GM18519 (cell line): ENCODE measurements around the gene MRTFA.

Experiments
- ATAC-seq: cut with Tn5 transposase; IDR thresholded peaks from one replicate; pipeline ENCODE4 v1.9.1; 2021; ENCODE audit warnings: mild to moderate bottlenecking, moderate library complexity; ENCODE audit not compliant: unreplicated experiment, low FRiP score

Gene MRTFA

DNA sequence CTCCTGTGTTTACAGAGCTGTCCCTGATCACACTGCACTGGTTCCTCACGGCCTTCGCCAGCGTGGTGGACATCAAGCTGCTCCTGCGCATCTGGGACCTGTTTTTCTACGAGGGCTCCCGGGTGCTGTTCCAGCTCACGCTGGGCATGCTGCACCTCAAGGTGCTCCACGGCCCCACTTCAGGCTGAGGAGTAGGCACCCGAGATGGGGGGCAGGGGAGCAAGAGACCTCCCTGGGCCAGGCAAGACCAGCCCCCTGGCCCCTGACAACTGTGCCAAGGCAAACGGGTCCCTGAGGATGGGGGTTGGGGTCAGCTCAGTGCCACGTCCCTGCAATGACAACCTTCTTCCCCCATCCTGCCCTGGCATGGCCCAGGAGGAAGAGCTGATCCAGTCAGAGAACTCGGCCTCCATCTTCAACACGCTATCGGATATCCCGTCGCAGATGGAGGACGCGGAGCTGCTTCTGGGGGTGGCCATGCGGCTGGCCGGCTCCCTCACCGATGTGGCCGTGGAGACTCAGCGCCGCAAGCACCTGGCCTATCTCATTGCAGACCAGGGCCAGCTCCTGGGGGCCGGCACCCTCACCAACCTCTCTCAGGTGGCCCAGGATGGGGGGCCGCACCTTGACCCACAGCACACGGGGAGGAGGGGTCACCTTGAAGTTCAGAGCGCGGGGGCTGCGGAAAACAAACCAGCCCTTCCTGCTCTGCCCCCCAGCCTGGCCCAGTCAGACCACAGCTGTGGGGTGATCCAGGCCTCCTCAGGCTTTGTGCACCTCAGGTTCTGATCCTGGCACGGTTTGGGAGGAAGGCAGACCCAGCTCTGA is 230.2 kb downstream of the MRTFA start:
- ATAC-seq: no peak

DNA sequence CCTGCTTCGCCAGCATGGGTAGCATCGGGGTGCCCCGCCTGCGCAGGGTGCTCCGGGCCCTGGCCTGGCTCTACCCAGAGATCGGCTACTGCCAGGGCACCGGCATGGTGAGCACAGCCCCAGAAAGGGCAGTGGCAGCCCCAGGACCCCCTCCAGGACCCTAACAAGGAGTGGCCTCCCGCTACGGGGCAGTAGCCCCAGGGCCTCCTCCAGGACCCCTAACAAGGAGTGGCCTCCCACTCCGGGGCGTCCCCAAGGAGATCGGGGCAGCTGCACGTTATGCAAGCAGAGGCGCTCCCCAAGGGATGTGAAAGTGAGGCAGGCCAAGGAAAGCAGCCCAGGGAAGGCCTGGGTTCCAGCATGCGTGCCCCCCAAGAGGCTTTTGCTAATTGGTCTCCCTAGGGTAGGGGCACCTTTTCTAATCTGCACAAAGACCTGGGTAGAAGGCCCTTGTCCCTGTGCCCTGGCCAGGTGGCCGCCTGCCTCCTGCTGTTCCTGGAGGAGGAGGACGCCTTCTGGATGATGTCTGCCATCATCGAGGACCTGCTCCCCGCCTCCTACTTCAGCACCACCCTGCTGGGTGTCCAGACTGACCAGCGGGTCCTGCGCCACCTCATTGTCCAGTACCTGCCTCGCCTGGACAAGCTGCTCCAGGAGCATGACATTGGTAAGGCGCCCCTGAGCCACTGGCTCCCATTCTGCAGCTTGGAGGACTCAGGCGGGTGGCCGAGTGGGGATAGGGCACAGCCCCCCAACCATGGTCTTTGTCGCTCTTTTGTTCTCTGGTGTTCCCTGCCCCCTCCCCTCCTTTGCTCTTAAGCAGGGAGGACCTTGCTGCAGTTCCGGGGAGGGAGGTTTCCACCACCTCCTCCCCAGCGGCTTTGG is 231.1 kb downstream of the MRTFA start:
- ATAC-seq: no peak

DNA sequence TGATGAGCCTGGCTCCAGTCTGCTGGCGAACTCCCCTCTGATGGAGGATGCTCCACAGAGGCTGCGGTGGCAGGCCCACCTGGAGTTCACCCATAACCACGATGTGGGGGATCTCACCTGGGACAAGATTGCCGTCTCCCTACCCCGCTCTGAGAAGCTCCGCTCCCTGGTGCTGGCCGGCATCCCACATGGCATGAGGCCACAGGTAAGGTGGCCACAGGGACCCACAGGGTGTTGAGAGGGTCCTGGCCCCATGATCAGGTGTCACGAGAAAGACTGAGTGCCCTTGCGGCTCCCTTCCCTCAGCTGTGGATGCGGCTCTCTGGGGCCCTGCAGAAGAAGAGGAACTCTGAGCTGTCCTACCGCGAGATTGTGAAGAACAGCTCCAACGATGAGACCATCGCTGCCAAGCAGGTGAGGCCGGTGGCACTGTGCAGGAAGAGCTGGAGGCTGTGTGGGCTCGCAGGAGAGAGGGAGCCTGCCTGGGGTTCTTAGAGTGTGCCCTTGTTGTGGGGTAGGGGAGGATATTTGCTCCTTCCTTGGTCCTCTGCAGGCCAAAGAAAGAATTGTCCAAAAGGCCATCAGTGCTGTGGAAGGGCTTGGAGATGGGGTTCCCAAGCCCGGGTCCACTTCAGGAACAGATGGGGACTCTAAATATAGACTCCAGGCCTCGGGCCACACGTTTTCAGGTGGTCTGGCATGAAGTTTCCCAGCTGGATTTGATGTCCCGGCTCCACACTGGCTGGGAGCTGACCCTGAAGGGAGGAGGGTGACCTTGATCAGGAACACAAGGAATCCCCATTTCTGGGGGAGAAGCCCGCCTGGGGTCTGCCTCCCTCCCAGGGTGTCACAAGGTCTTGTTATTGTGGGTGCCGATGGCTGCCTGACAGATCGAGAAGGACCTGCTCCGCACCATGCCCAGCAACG is 232.0 kb downstream of the MRTFA start:
- no peak for ATAC-seq

DNA sequence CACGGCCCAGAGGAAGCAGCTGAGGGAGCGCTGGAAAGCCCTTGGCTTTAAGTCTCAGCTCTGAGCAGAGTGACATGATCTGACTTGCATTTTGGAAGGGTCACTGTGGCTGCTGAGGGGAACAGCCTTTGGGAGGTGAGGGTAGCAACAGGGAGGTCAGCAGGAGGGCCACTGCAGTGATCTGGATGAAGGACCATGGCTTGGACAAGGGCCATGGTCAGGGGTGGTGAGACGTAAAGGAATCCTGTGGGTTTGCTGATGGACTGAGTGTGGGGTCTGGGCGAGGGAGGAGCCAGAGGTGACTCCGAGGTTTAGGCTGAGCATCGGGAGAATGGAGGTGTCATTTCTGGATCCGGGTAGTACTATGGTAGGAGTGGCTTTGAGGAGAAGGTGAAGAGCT is 232.9 kb downstream of the MRTFA start:
- no peak for ATAC-seq

DNA sequence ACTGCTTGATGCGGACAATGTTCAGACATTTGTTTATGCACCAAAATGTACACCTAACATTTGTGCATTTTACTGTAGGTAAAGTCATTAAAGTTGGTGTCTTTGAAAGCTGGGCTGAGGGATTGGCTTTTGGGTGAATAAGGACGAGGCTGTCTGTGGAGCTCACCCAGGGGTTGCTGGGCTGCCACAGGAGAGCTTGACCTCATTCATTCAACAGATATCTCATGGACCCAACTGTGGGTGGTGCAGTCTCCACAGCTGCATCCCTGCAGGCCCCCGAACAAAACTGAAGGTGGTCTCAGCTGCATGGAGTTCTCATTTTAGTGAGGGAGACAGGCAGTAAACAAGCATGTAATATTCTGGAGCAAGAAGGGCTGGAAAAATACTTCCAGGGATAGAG is 233.4 kb downstream of the MRTFA start:
- ATAC-seq: no peak

DNA sequence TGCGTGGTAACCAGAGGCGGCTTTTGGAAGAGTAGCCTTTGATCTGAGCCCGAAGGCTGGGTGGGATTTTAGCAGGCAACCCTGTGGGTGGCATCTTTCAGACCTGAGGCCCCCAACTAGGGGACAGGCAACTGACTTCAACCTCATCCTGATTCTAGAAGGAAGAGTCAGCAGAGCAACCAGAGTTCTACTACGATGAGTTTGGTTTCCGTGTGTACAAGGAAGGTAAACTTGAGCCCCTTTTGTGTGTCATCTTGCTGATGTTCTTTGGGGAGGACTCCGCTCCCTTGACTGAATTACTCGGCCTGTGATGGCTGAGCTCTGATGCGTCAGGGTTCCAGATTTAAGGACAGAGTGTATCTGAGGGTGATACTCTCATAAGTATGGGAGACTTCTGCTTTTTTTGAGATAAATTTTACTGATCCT is 234.5 kb downstream of the MRTFA start:
- no peak for ATAC-seq

DNA sequence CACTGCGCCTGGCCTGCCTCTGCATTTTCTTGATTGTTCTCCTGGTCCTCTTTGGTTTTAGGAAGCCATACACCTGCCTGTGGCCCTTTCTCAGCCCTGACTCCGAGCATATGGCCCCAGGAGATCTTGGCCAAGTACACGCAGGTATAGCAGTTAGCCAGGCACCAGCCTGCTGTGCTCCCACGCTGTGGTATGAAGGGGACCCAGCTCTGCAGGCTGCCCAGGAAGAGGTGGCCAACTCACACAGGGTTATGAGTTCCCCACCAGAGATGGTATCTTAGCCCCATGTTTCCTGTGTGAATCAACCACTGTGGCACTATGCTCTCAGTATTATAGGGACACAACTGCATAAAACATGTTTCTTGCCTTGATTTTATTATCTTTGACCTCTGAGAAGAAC is 235.0 kb downstream of the MRTFA start:
- no peak for ATAC-seq

DNA sequence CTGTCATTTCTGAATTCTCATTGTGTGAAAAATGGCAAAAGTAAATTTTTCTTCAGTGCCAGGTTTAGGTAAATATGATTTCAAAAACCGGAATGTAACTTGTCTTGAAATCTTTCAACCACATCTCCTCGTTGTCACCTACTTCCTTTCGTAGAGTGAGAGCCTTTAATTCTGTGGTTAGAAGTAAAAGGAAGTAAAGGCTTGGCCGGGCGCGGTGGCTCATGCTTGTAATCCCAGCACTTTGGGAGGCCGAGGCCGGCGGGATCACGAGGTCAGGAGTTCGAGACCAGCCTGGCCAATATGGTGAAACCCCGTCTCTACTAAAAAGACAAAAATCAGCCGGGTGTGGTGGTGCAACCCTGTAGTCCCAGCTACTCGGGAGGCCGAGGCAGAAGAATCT is 236.4 kb downstream of the MRTFA start:
- ATAC-seq: no peak

DNA sequence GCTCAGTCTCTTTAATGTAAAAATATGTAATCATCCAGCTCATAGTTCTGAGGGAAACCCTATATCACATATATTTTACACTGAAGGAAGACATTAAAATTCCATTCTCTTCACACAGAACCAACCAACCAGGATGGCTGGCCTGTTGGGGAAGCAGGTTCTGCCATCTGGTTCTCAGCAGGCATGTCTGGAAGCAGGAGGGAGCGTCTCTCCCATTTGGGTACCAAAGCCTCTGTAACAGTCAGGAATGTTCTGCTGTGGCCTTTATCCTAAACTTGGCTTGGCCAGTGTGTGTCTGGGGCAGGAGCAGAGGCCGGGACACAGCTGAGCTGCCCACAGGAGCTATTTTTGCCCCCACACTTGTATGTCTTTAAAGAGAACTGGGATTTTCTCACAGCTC is 236.9 kb downstream of the MRTFA start:
- ATAC-seq: no peak

DNA sequence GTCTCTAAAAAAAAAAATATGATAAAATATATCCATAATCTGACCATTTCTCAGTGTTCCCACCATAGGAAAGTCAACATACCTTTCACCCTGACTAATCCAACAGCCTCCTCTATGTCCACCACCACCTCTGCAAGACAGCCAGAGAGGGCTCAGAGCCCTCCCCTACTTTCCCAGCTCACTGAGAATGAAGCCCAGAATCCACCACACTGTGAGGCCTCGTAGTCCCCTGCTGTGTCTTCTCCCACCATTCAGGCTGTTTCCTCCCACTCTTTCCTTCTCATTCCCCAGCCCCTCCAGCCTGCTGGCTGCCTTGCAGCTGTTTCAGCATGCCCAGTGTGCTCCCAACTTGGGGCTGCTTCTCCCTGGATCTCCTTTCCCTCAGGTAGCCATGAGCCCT is 239.1 kb downstream of the MRTFA start:
- ATAC-seq: no peak

DNA sequence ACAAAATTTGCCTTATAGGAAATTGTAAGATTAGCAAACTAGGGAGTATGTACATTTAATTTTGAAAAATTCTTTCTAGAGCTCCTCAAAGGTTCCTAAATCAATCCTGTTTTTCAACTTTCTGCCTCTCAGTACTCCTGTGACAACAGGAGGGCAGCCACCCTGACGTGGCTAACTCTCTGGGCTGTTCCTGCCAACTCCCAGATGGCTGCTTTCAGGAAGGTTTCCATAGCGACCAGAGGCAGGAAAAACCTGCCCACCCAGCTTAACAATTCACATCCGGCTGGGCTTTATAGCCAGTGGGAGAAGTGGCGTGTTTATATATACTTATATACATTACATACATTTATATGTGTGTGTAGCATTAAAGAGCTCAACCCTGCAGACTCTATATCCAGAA is 239.6 kb downstream of the MRTFA start:
- no peak for ATAC-seq

DNA sequence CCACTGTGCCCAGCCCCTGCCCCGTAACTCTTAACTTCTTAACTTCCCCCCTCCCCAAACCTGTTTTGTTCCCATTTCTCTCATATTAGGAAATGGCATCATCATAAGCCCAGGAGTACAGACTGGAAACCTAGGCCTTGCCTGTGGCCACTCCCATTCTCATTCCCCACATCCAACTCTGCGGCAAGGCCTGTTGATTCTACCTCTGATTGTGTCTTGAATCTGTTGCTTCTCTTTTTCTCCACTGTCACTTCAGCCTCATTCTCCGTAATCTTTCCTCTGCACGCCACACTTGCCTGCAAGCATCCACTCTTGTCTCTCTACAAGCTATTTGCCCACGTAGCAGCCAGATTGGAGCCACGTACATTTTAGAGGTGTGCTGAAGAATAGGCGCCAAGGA is 240.9 kb downstream of the MRTFA start:
- ATAC-seq: no peak

DNA sequence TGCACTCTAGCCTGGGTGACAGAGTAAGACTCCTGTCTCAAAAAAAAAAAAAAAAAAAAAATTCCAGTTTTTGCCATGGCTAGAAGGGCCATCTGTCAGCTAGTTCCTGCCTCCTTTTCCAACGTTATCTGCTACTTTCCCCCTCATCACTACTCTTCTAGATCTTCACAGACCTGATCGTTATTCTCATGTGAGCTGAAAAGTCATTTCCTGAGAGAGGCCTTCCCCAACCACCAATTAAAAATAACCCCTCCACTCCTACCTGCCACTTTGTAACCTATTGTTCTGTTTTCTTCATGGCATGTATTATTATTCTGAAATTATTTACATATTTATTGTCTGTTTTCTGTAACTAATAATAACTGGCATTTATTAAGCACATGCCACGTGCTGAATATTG is 241.9 kb downstream of the MRTFA start:
- ATAC-seq: no peak

DNA sequence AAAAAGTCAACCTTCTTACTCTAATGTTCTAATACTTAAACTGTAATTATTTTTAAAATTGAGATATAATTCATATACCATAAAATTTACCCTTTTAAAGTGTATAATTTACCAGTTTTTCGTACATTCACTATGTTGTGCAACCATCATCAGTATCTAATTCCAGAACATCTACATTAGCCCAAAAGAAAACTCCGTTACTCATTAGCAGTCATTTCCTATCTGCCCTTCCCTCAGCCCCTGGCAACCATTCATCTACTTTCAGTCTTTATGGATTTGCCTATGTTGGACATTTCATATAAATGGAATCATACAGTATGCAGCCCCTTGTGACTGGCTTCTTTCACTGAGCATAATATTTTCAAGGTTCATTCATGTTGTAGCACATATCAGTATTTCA is 243.9 kb downstream of the MRTFA start:
- ATAC-seq: no peak

DNA sequence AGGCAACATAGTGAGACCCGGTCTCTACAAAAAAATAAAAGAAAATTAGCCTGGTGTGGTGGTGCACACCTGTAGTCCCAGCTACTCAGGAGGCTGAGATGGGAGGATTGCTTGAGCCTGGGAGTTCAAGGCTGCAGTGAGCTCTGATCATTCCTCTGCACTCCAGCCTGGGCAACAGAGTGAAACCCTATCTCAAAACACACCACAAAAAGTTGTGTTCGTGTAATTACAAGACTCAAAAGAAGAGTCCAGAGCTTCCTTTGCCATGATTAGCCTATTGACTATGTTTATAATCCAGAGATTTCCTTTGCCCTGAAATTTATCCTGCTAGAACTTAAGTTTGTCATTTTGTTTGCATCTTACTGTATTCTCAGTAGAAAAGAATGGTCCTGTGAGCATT is 245.1 kb downstream of the MRTFA start:
- ATAC-seq: no peak

DNA sequence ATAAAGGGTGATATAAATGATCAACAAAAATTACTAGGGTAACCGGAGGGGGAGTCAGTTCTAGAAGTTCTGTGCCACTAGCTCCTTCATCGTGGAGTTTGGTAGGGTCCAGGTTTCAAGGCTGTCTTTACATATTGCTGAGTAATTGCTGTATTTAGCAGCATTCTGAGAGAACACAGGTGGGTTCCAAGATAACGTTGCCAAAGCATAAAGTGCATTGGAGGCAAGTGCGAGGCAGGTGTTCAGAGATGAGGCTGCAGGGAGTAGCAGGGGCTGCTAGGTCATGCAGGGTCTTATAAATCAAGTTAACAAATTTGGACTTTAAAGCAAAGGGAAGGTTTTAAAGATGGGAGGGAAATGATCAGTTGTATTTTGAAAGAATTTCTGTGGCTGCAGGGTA is 248.3 kb downstream of the MRTFA start:
- no peak for ATAC-seq

DNA sequence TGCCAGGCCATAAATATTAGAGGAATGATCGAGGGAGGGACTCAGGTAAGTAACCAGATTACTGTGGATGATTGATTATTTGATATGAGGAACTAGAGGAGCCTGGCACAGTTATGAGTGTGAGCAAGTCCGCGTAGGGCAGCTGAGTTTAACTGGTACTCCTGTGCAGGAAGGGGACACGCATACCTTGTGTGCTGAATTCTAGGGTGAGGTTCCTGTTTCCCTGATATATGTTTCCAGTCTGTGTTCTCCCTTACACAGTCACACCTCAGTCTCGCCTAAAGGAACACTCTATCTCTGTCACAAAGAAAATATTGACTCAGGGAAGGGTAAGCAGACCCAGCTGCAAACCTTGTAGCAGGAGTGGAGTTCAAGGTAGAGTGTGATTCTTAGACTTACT is 248.8 kb downstream of the MRTFA start:
- ATAC-seq: no peak

DNA sequence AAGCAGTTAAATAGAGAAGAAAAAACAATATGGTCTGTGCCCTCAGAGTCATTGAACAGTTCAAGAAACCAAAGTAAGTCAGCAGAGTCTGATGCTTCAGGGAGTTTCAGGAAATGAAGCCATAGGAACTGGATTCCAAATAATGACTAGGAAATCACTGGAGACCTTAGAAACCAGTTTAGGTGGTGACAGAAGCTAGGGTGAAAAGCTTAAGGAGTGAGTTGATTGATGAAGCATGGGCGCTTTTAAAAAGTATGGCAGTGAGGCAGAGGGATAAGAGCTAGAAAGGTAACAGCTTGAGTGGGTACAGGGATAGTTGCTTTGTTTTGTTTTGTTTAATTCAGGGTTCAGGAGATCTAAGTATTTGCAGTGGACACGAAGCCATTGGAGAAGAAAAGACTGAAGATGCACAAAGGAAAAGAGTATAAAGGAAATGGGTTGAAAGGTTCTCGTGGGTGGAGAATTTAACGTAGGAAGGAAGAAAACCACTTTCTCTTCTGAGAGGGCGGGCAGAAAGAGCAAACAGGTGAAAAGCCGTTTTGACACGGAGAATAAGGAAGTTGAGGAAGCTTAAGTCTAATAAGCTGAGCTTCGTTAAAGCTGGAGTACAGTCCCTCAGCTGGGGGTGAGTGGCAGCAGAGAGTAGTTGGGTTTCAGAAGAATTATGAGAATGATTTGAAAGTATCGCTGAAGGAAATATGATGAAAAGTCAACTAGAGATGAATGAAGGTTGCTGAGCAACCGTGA is 251.3 kb downstream of the MRTFA start:
- ATAC-seq: no peak

DNA sequence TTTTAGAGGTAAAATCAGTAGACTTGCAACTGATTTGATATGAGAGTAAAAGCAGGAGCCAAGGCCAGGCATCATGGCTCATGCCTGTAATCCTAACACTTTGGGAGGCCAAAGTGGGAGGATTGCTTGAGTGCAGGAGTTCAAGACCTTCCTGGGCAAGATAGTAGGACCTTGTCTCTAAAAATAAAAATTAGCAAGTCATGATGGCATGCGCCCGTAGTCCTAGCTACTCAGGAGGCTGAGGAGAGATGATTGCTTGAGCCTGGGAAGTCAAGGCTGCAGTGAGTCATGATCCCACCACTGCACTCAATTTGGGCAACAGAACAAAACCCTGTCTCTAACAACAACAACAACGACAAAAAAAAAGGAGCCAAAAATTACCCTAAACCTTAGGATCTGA is 252.6 kb downstream of the MRTFA start:
- ATAC-seq: no peak

DNA sequence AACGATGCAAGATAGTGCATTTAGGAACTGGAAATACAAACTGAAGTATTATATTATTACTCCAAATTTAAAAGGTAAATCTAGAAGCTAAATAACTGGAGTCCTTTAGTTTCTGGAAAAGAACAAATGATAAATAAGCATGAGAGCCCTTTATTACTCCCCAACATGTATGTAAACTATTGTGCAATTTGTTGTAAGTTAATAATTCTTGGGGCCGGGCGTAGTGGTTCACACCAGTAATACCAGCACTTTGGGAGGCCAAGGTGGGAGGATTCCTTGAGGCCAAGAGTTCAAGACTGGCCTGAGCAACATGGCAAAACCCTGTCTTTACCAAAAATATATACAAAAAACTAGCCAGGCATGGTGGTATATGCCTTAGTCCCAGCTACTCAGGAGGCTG is 255.1 kb downstream of the MRTFA start:
- ATAC-seq: no peak
